GM18526 (cell line): ENCODE measurements around the gene BRD1.

ENCODE experiments used
- POLR2A ChIP-seq: IDR thresholded peaks from 3 replicates; pipeline ENCODE4 v1.6.1; 2011; ENCODE audit not compliant: insufficient read length; ENCODE audit errors: extremely low read depth

The BRD1 gene

DNA sequence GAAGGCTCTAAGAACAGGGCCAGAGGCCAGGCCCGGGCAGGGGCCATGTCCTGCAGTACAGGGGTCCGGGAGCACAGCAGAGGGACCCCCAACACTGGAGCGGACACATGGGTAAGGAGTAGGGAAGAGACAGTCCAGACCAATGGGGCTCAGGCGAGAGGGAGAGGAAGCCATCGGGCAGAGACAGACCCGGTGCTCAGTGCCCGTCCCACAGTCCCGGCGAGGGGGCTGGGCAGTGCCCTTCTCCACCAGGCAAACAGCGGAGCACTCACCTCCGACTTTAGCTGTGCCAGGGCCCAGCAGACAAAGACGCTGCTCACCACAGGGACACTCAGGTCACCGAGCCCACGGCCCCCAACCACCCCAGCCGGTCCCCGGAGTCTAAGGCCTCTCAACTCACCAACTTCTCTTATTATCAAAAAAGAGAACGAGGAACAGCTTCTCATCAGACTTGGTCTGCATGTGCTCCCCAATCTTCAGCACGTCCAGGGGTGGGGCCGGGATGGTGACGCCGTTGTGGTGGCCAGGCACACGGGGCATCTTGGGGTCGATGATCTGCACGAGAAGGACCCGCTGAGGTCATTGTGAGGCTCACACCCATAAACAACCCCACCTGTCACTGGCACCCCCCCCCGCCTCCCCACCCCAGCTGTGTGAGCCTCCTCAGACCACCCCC, 52.3 kb downstream of the BRD1 start:
- no peak for TF ChIP-seq POLR2A

DNA sequence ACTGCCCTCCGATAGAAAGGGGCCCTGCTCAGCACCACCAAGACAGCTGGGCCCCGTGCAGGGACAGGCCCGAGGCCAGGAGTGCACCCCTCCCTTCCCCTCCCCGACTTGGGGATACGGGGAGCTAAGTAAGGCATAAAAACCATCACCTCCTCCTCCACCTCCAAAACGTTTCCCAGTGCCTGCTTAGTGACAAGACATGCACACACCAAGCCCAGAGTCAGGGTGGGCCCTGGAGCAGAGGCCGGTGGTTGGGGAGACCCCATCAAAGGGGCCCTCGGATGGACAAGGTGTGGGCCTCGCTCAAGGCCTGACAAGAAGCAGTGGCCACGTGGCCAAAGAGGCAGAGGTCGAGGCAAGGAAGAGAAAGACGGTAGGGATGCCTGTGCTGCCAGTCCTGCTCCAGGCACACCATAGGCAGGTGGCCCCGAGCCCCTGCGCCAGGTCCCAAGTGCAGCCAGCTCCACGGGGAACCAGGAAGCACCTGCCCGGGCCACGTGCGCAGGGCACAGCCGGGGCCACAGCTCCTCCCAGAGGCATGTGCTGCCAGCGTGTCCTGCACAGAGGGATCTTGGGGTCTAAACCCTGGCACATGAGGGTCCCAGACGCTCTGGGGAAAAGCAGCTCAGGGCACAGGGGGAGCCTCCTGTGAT, 53.0 kb downstream of the BRD1 start:
- no peak for TF ChIP-seq POLR2A

DNA sequence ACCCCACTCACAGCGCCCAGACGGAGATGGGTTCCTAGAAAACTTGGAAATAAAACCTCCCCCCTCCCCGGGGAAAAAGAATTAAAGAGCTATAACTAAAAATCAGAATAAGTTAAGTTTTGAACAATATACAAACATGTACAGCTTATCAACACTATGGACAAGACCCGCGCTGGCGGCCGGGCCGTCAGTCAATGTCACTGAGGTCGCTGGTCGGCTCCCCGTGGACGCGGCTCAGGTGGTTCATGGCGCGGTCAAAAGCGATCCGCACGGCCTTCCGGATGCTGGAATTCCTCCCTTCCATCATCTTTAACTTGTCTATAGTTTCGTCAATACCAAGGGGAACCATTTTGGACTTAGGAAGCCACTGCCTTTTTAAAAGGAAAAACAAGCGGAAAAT, 53.6 kb downstream of the BRD1 start:
- no peak for TF ChIP-seq POLR2A

DNA sequence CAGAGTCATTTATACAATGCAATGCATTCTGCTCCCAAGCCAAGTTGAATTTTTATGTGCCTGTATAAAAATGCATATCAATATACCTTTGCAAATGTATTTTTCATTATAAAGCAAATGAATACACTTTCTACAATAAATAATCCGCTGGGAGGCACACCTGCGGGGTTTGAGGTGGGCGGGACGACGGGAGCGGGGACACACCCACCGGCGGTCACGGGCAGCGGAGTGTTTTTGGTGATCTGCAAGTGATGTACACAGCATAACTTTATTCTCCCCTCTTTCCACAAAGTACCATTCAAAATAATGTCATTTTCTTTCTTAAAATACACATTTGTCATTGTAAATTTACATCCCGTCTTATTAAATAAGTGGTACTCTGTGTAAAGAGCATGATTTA, 54.1 kb downstream of the BRD1 start:
- no peak for TF ChIP-seq POLR2A

DNA sequence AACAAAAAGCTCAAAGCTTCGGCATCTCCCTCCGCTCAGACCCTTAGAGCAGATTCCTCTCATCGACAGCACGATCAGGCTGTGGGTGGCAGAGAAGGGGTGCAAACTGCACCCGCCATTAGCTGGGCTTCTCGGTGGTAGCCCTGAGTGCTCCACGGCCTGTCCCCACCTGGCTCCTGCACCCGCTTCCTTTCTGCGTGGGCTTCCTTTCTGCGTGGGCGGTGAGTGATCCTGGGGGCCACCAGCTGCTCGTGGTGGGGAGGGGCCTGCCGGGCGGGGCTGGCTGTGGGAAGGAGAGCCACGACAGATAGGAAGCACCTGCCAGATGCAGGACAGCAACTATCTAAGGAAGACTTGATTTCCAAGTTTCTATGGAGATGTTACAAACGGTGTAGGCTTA, 55.0 kb downstream of the BRD1 start:
- no peak for TF ChIP-seq POLR2A

DNA sequence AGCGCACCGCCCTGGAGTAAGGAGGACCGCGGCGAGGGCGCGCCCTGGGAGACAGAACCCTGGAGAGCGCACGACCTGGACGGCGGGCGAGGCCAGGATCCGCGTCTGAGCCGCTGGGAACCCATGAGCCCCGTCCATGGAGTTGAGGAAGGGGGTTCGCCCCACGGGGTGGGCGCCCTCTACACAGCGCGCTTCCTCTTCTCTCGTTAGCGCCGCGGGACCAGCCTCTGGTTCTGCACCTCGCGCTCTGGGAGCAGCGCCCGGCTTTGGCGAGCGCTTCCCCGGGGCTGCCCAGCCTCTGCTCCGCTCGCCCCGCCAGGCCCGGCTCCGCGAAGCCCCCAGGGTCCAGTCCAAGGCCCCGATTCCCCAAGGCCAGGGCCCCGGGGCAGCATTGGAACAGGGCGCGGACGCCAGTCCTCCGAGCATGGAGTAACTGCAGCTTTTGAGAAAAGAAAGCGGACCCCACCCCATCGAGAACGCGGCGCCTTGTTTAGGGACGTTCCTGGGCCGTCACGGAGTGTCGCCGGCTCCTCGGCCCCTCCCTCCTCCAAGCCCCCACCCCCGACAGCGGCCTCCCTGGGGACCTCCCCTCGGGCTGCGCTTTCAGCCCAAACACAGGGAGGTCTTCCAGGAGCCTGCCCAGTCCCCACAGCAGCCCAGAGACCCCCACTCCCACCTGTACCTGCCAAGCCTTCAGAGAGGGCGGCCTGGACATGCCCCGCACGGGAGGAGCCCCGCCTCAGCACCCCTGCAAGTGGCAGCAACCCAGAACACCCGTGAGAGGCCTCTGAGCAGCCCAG, 56.2 kb downstream of the BRD1 start:
- no peak for TF ChIP-seq POLR2A

DNA sequence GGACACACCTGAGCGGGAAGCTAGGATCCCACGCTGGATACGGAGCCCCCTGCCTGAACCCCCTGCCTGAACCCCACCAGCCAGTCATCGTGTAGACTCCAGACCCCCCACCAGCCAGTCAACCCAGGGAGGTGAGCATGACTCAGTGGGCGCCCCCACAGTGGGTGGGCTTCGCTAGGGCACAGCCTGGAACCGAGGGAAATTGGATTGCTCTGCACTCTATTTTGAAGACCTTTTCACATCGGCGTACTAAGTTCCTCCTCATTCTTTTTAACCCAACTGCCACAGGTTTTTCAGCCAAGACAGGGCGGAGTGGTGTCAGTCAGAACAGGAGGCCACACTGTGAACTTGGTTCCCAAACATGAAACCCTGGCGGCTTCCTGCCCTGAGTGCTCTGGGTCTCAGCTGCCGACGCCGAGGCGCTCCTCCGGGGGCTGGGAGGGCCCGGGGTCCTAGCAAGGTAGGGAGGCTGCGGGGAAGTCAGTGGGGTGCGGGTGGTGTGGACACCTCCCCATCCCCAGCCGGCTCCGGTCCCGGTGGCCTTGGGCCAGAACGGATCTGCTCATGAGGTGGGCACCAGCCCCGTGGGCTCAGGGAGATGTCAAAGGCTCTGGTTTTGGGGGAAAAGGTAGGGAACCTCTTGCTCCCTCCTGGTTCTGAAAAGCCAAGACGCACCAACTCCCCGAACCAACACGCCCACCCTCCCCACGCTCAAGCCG, 57.0 kb downstream of the BRD1 start:
- no peak for TF ChIP-seq POLR2A

DNA sequence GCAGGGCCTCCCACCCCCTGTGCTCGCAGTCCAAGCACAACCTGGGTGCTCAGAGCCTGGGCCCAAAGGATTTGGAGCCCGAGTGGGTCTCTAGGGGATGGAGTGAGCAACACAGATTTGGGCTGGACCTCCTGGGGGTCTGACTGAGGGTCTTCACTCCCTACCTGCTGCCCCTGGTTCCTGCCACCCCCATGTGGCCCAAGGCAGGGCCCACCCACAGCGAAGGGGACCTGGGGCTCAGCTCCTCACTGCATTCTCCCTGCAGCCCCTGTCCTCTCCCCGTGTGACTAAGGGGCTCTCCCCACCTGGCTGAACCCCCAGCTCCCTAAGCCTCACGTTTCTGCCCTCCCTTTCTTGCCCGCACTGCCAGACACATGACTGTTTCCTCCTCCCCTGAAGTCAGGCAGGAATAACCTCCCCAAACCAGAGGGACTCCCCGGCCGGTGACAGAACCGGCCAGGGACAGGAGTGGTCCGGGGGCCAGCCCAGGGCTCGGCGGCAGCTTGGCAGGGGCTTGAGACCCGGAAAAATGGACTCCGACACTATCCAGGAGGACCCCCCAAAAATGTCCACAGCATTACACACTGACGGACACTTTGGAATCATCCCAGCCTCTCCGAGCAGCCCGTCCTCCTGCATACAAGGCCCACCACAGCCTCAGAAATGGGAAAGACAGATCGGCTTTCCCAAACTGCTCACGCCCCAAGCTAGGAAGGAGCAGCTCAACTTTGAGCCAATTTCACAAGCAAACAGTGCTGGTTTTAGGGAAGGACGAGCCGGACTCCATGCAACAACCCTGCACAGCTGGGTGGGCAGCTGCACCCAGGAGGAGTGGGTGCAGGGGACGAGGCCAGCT, 57.8 kb downstream of the BRD1 start:
- TF ChIP-seq POLR2A = no peak

DNA sequence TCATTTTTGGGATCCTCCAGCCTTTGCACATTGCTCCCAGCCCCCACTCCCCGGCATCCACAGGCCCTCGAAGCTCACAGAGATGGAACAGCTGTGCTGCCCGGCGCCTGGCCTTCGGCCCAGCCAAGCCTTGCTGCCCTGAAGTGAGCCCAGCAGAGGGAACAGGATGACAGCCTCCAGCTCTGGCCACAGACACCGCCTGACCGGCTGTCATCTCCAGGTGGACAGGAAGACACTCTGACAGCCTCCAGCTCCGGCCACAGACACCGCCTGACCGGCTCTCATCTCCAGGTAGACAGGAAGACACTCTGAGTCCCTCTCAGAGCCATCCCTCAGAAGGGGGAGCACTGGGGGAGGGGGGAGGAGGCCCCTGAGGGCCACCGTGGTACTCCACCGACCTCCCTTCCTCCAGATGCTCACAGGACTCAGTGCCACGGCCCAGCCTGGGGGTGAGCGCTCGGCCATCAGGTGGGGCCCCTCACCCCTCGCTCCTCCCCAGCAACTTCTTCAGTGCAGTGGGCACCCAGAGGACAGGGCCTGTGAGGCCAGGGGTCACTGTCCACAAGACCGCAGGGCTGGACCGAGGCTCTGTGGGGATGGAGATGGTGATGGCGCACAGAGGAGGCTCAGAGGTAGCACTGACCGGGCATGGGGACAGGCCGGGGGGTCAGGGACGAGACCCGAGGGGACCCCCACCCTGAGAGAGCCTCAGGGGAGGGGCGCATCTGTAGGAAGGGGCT, 58.6 kb downstream of the BRD1 start:
- no peak for TF ChIP-seq POLR2A

DNA sequence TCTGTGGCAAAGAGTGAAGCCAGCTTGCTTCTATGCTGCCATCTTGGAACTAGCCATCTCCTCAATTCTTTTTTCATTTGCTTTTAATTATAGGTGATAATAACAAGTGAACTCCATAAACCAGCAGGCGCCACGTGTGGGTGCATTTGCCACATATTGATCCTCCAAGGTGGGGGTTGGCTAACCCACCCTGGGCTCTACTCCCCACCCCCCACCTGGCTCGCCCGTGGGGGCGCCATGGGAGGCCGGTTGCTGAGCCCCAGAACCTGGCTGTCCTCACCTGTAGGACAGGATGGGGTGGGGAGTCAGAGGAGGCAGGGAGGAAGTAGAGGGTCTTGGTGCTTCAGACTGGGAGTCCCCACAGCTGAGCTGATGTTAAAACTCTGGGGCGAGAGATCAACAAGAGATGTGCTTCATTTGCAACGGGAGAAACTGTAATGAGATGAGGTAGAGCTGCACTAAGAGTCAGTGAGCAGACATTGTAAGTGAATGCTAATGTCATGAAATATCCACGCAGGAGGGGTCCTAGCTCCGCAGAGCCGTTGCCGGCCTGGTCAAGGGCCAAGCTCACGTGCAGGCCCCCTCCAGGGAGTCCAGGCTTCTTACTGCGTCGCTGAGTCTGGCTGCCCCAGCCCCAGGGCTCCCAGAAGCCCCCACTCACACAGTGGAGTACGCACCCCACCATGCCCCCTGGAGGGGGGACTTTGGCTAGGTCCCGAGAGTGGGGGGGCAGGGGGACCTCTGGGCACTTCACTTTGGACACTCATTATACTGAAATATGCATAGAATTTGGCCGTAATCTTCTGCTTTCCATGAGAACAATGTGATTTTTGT, 59.4 kb downstream of the BRD1 start:
- TF ChIP-seq POLR2A = no peak

DNA sequence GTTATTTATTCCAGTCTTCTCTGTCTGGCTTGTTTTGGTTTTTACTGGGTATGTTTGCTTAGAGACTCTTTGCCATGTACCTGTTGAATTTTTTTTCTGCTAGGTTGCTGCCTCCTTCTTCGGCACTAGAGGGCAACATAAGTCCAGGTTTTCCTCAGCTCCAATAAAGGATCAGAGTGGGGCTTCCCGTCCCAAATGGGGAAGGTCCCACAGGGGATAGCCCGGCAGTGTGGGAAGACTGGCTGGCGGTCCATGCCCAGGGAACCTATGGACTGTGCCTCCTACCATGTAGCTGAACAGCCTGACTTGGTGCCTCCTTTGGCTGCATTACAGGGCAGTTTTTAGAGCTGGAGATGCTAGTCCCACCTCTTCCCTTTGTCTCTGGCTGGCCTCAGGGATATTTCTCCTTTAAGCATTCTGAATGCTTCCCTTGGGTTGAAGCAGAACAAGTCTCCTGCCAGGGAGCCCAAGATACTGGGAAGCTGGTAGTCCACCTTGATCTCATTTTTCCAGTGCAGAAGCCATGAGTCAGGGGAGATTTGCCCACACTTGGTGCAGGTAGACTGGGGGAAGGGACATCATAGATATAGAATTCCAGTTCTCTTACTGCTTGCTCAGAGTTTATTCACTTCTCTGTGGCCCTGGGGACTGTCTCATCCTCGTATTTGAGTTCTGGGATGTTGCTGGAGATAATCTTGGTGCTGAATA, 60.2 kb downstream of the BRD1 start:
- TF ChIP-seq POLR2A = no peak

DNA sequence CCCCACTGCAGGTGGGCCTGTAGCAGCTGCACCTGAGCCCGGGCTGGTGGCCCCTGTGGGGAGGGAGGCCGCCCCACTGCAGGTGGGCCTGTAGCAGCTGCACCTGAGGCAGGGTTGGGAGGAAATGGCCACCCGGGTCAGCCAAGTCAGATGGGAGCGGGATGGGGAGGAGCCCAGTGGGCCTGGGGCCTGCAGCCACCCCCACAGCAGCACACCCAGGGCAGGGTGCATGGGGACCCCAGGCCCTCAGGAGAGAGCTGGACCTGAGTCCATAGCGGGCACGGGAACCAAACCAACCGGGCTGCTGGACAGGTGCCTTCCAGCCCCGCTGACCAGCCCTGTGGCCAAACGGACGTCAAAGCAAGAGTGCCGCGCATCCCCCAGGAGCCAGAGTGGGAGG, 61.7 kb downstream of the BRD1 start:
- no peak for TF ChIP-seq POLR2A
